Breast epithelium (tissue), 4 donors: ENCODE measurements around the gene KIAA1549. TPM values are rescaled to one million over a fixed set of nuclear protein-coding genes. Genes with fewer than 3 reads are reported as not detected.

Source experiments
- DNase-seq, 2 donors: peaks; one replicate each; pipeline ENCODE4 v3.0.0-alpha.2; 2019; ENCODE audit warnings: low spot score in 2 of 2
- H3K27ac ChIP-seq, 2 donors: fragments of 200-600 bp; sonication (generic) in 1 of 2; one replicate each; pipeline ENCODE4 v1.5.1; 2016 to 2019; ENCODE audit warnings: mild to moderate bottlenecking in 1 of 2
- H3K27me3 ChIP-seq, 2 donors: fragments of 200-600 bp; sonication (generic) in 1 of 2; one replicate each; pipeline versions ENCODE4 v1.5.1 to v1.6.0; 2017 to 2019; ENCODE audit warnings: control low read depth in 1 of 2, mild to moderate bottlenecking in 1 of 2
- H3K36me3 ChIP-seq: fragments of 200-600 bp; one replicate; pipeline ENCODE4 v1.5.1; 2019
- H3K4me1 ChIP-seq, 2 donors: fragments of 200-600 bp; sonication (generic); one replicate each; pipeline ENCODE4 v1.5.1; 2016 to 2019; ENCODE audit warnings: control low read depth in 1 of 2
- H3K4me3 ChIP-seq, 3 donors: fragments of 200-600 bp; sonication (generic); 1 replicate in 2 of 3; 2 replicates in 1 of 3; pipeline ENCODE4 v1.5.1; 2016 to 2019; ENCODE audit warnings: mild to moderate bottlenecking in 3 of 3, moderate library complexity in 2 of 3
- H3K9me3 ChIP-seq, 2 donors: fragments of 200-600 bp; sonication (generic) in 1 of 2; one replicate each; pipeline ENCODE4 v1.5.1; 2016 to 2019; ENCODE audit warnings: control low read depth in 1 of 2
- CTCF ChIP-seq, 3 donors: fragments of 450-650 bp; IDR thresholded peaks; one replicate each; pipeline ENCODE4 v1.5.1; 2016 to 2017; ENCODE audit warnings: antibody characterized with exemption in 3 of 3, mild to moderate bottlenecking in 3 of 3, moderate library complexity in 3 of 3
- POLR2A ChIP-seq: fragments of 450-650 bp; IDR thresholded peaks from one replicate; pipeline ENCODE4 v1.6.1; 2016; ENCODE audit warnings: antibody characterized with exemption, mild to moderate bottlenecking, moderate library complexity
- POLR2AphosphoS5 ChIP-seq, 3 donors: sonication (generic); formaldehyde crosslinking; IDR thresholded peaks; one replicate each; pipeline ENCODE4 v1.6.1; 2017; ENCODE audit warnings: antibody characterized with exemption in 3 of 3
- intact Hi-C: fragments of 100-400 bp; cut with DNase I; formaldehyde crosslinking; loops from one replicate; pipeline ENCODE4 v1.15.1; 2023; ENCODE audit warnings: low total_unique reads
- total RNA-seq, 3 donors: library from RNA; depleted of rRNA; stranded (reverse); fragments of >200 nt; gene quantifications; one replicate each; pipeline ENCODE4 v1.1.0, GENCODE V29; 2016

KIAA1549 gene
- total RNA-seq, 3 donors from 2014 or later, result 1.8 to 3.9 (median 2.8) TPM

GRCh38 chr7:138954545-138955475 is 26.4 kb downstream of the KIAA1549 start:
- no peak for TF ChIP-seq POLR2AphosphoS5 (IDR thresholded peaks at IDR 0.05)
- no peak for TF ChIP-seq POLR2A
- TF ChIP-seq CTCF (IDR thresholded peaks at IDR 0.05), result no peak
- H3K4me3 ChIP-seq, result no peak overlapping the region
- no peaks in the 10 kb centered on the region for H3K9me3 ChIP-seq
- DNase-seq, result no peak
- intact Hi-C loops, result no loop called here
- no peaks in the 10 kb centered on the region for H3K27me3 ChIP-seq
- H3K36me3 ChIP-seq, result no peaks in the 10 kb centered on the region
- no peak overlapping the region for H3K27ac ChIP-seq
- H3K4me1 ChIP-seq, result no peaks in the 10 kb centered on the region

GRCh38 chr7:138952791-138953190 is 28.4 kb downstream of the KIAA1549 start:
- H3K27ac ChIP-seq, result no peak overlapping the region
- intact Hi-C loops, result no loop called here
- H3K4me3 ChIP-seq, result no peak overlapping the region
- TF ChIP-seq CTCF (IDR thresholded peaks at IDR 0.05), result no peak
- TF ChIP-seq POLR2A, result no peak
- TF ChIP-seq POLR2AphosphoS5 (IDR thresholded peaks at IDR 0.05), result no peak
- no peaks in the 10 kb centered on the region for H3K9me3 ChIP-seq
- H3K4me1 ChIP-seq, result no peaks in the 10 kb centered on the region
- no peaks in the 10 kb centered on the region for H3K36me3 ChIP-seq
- no peaks in the 10 kb centered on the region for H3K27me3 ChIP-seq
- DNase-seq, result no peak

GRCh38 chr7:138951953-138952352 is 29.2 kb downstream of the KIAA1549 start:
- Histone ChIP-seq H3K27me3 (no peaks in the 10 kb centered on the region), H3K36me3 (no peaks in the 10 kb centered on the region)
- intact Hi-C loops, result no loop called here

GRCh38 chr7:138949421-138950088 is 31.6 kb downstream of the KIAA1549 start:
- Histone ChIP-seq H3K27me3 (no peaks in the 10 kb centered on the region), H3K9me3 (no peaks in the 10 kb centered on the region), H3K4me3 (no peak overlapping the region), H3K36me3 (no peaks in the 10 kb centered on the region), H3K4me1 (no peaks in the 10 kb centered on the region), H3K27ac (no peak overlapping the region)
- no peak for DNase-seq
- intact Hi-C loops, result no loop called here
- no peak for TF ChIP-seq POLR2AphosphoS5 (IDR thresholded peaks at IDR 0.05)
- no peak for TF ChIP-seq CTCF (IDR thresholded peaks at IDR 0.05)
- no peak for TF ChIP-seq POLR2A

More at GRCh38 chr7:138951953-138952352, 29.2 kb downstream of the KIAA1549 start:
- Histone ChIP-seq H3K9me3 (no peaks in the 10 kb centered on the region), H3K4me3 (no peak overlapping the region), H3K27ac (no peak overlapping the region), H3K4me1 (no peaks in the 10 kb centered on the region)
- no peak for TF ChIP-seq POLR2A
- TF ChIP-seq CTCF (IDR thresholded peaks at IDR 0.05), result no peak
- no peak for TF ChIP-seq POLR2AphosphoS5 (IDR thresholded peaks at IDR 0.05)
- no peak for DNase-seq

GRCh38 chr7:138948403-138948802 is 32.8 kb downstream of the KIAA1549 start:
- H3K27me3 ChIP-seq, result no peaks in the 10 kb centered on the region
- no peaks in the 10 kb centered on the region for H3K4me1 ChIP-seq
- no peaks in the 10 kb centered on the region for H3K9me3 ChIP-seq
- no peak overlapping the region for H3K4me3 ChIP-seq
- intact Hi-C loops, result no loop called here
- no peak for DNase-seq
- TF ChIP-seq CTCF (IDR thresholded peaks at IDR 0.05), result no peak
- no peak for TF ChIP-seq POLR2AphosphoS5 (IDR thresholded peaks at IDR 0.05)
- no peak for TF ChIP-seq POLR2A
- no peak overlapping the region for H3K27ac ChIP-seq
- H3K36me3 ChIP-seq, result no peaks in the 10 kb centered on the region
